CD4-positive, alpha-beta T cell treated with Interleukin-6 at 100 ng/mL for 8 hours (primary cell): Measurements from ENCODE around the gene RSRC1.
"Not testable (repeated sequence)": the region's sequence is repeated elsewhere in the genome, so short reads cannot be mapped to it uniquely, and the experiment has no call there.

Experiments used
- DNase-seq: peaks from one replicate; pipeline ENCODE4 v3.0.0-alpha.2; 2020; ENCODE audit warnings: mixed read lengths, low spot score

Gene RSRC1

GRCh38 chr3:158528076-158528674 lies 418.3 kb downstream of the RSRC1 start:
- no peak for DNase-seq

GRCh38 chr3:158531334-158531733 lies 421.4 kb downstream of the RSRC1 start:
- DNase-seq: no peak

DNA sequence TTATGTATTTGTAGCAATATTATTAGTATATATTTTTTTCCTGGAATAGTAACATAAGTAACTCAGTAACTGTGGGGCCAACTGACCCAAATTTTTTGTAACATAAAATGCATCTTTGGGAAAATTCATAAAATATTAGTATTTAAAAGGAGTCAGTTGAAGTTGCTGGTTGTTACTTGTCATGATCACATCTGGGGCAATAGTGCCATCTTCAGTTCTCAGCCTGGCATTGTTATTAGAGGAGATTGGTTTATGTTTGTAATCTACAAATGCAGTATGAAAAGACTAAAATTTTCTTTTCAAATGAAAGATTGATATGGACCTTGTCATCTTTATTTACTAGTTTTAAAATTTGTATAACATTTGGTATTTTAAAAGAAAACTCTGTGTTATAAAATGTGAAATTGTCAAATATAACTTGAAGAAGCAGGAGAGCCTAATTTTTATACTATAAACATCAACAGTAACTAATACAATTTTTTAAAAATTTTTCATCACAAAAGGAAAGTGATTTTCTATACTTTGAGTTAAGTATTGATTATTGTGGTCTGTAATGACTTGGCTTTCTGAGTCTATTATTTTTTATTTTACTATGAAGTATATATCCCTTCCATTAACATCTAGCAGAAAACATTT lies 422.3 kb downstream of the RSRC1 start:
- DNase-seq: no peak

- no peak for DNase-seq
These were observed 426.0 kb downstream of the RSRC1 start for GRCh38 chr3:158535918-158536317.

- peak; percentile 11 for DNase-seq
These were observed 429.6 kb downstream of the RSRC1 start for GRCh38 chr3:158539414-158540014.

- DNase-seq: no peak
These were observed 430.2 kb downstream of the RSRC1 start for GRCh38 chr3:158540066-158540465.

DNA sequence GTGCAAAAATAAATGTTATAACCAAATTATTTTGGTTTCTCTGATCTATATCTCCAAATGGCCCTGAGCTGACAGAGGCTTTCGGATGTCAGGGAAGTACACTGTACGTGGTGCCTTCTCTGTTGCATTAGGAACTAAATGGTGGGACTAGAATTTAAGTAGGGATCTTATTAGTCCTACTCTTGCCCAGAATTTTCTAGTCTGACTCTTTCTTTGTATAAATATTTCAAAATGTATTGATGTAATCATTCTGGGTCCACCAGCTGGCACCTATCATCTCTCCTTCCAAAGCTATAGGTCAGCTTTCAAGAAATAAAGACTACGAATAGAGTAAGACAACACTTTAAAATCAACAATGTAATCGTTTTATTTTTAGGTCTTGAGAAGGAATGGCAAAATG lies 438.8 kb downstream of the RSRC1 start:
- no peak for DNase-seq

DNA sequence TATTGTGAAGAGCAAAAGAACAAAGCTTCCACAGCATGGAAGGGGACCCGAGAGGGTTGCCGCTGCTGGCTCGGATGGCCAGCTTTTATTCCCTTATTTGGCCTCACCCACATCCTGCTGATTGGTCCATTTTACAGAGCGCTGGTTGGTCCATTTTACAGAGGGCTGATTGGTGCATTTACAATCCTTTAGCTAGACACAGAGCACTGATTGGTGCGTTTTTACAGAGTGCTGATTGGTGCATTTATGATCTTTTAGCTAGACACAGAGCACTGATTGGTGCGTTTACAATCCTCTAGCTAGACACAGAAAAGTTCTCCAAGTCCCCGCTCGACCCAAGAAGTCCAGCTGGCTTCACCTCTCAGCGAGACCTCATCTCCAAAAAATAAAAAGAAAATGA lies 440.0 kb downstream of the RSRC1 start:
- not testable (repeated sequence) for DNase-seq

- DNase-seq: no peak
These were observed 442.2 kb downstream of the RSRC1 start for GRCh38 chr3:158552124-158552523.

- no peak for DNase-seq
These were observed 449.6 kb downstream of the RSRC1 start for GRCh38 chr3:158559504-158559903.

DNA sequence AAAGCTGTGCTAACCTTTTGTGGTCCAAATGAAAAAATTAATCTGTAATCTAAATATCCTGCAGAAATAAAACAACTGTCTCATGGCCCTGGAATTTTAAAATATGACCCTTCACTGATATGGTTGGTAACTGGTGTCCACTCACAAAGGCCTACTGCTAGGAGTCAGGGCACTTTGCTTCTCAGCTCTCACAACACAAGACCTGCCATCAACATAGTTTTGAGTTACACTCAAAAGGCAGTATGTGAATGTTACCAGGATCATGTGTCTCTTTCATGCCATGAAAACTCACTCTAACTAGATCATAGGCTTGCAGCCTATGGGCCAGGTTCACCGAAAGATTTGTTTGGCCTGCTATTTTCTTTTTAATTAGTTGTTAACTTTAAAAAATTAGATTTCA lies 451.1 kb downstream of the RSRC1 start:
- DNase-seq: no peak

- no peak for DNase-seq
These were observed 452.8 kb downstream of the RSRC1 start for GRCh38 chr3:158562674-158563073.

DNA sequence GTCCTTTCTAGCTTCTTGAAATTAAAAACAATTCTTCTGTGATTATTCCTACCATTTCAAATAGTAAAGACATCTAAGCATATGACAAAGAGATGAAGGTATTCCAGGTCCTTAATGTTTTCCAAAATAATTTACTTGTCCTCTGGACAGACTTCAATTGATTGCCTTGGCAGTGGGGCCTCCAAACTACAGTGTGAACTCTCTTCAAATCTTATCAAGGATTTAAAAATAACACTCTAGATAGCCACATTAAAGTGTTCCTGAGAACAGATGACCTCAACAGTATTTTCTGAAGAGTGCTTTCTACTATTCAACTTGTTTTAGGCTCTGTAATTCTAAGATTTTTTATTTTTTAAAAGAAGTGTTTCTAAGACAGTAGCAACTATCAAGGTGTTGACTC lies 453.2 kb downstream of the RSRC1 start:
- no peak for DNase-seq

DNA sequence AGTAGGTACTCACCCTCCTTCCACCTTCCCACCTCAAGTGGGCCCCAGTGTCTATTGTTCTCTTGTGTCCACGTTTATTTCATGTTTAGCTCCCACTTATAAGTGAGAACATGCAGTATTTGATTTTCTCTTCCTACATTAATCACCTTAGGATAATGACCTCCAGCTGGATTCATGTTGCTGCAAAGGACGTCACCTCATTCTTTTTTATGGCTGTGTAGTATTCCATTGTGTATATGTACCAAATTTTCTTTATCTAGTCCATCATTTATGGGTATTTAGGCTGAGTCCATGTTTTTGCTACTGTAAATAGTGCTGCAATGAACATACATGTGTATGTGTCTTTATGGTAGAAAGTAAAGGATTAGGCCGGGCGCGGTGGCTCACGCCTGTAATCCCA lies 455.2 kb downstream of the RSRC1 start:
- no peak for DNase-seq

DNA sequence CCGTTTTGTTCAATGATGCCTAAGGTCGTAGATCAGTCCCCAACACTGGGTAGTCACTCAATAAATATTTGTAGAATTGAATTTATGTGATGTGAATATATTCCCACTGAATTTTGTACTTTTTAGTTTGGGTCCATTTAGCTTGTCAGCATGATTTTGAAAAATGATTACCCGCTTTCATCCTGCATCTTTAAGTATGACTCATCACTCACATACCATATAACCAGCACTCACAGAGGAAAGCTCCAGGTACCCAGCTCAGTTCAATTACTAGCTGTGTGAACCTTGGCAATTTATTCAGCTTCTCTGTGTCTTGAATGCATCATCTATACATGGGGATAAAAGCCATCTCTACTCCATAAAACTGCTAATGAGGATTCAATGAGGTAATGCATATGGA lies 458.9 kb downstream of the RSRC1 start:
- DNase-seq: no peak

DNA sequence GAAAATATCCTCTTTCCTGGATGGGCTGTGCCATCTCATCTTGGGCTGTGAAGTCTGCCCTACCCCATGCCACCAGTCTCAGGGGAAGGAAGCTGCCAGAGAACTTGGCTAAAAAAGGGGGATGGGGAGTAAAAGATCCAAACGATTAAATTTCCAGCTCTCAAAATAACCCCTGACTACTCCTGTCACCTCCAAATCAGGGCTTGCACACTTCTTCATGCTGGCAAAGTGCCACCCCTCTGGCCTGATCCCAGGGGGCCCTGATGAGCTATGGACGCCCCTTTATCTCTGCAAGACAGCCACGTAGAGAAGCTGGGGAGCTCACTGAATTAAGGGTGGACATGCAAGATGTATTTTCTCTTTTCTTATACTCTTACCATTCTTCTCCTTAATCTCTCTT lies 459.9 kb downstream of the RSRC1 start:
- no peak for DNase-seq

GRCh38 chr3:158570999-158571702 lies 461.3 kb downstream of the RSRC1 start, which contains the start of gene MLF1:
MLF1 (plus strand) TSS chr3:158571194; CDS start chr3:158571301, 107 bp downstream.
- peak; percentile 72 for DNase-seq

DNA sequence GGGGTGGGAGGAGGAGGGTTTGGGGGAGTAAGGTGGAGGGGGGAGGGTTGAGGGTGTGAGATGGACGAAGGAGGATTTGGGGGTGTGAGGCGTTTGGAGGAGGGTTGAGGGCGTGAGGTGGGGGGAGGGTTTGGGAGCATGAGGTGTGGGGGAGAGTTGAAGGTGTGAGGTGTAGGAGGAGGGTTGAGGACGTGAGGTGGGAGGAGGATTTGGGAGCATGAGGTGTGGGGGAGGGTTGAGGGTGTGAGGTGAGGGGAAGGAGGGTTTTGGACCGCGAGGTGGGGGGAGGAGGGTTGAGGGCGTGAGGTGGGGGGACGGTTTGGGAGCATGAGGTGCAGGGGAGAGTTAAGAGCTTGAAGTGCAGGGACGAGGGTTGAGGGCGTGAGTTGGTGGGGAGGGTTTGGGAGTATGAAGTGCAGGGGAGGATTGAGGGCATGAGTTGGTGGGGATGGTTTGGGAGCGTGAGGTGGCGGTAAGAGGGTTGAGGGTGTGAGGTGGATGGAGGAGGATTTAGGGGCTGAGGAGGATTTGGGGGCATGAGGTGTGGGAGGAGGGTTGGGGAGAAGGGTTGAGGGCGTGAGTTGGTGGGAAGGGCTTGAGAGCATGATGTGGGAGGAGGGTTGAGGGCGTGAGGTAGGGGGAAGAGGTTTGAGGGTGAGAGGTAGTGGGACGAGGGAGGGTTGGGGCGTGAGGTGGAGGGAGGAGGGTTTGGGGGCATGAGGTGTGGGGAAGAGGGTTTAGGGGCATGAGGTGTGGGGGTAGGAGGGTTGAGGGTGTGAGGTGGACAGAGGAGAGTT lies 462.3 kb downstream of the RSRC1 start:
- no peak for DNase-seq

GRCh38 chr3:158572766-158573060 lies 462.8 kb downstream of the RSRC1 start:
- no peak for DNase-seq

GRCh38 chr3:158573714-158574113 lies 463.8 kb downstream of the RSRC1 start:
- DNase-seq: no peak

DNA sequence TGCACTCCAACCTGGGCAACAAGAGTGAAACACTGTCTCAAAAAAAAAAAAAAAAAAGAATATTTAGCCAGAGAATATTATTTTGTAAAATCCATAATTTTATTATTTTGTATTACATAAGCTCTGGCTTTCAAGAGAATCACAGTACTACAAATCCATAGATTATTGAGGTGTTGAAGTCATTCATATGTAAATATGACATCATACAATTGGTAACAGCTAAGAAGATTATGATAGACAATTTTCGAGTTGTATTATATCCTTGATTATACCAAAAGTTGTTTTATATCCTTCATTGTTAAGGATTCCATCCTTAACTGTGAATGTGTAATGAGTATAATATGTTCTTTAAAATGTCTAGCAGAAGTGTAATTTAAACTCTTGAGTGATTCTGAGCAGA lies 464.8 kb downstream of the RSRC1 start:
- no peak for DNase-seq

- DNase-seq: no peak
These were observed 480.3 kb downstream of the RSRC1 start for GRCh38 chr3:158590223-158590622.
